Suprapubic skin (tissue), 4 donors: ENCODE data around the gene GBP5.

ENCODE experiments used
- POLR2A ChIP-seq, 2 donors: fragments of 450-650 bp; IDR thresholded peaks; one replicate each; pipeline ENCODE4 v1.6.1; 2017; ENCODE audit warnings: antibody characterized with exemption in 2 of 2, mild to moderate bottlenecking in 2 of 2, moderate library complexity in 2 of 2
- POLR2AphosphoS5 ChIP-seq, 3 donors: sonication (generic); formaldehyde crosslinking; IDR thresholded peaks; one replicate each; pipeline ENCODE4 v1.6.1; 2017; ENCODE audit warnings: antibody characterized with exemption in 3 of 3
- TF ChIP-seq, protein P1 (sequence below), 2 donors: fragments of 200-600 bp in 1 of 2; fragments of 450-650 bp in 1 of 2; sonication (generic) in 1 of 2; IDR thresholded peaks; one replicate each; pipeline ENCODE4 v1.5.1; 2016 to 2019; ENCODE audit warnings: antibody characterized with exemption in 2 of 2, mild to moderate bottlenecking in 1 of 2, moderate library complexity in 1 of 2

GRCh38 chr1:89279011-89279466, 6.4 kb upstream of the GBP5 start:
- TF ChIP-seq, protein P1, sequence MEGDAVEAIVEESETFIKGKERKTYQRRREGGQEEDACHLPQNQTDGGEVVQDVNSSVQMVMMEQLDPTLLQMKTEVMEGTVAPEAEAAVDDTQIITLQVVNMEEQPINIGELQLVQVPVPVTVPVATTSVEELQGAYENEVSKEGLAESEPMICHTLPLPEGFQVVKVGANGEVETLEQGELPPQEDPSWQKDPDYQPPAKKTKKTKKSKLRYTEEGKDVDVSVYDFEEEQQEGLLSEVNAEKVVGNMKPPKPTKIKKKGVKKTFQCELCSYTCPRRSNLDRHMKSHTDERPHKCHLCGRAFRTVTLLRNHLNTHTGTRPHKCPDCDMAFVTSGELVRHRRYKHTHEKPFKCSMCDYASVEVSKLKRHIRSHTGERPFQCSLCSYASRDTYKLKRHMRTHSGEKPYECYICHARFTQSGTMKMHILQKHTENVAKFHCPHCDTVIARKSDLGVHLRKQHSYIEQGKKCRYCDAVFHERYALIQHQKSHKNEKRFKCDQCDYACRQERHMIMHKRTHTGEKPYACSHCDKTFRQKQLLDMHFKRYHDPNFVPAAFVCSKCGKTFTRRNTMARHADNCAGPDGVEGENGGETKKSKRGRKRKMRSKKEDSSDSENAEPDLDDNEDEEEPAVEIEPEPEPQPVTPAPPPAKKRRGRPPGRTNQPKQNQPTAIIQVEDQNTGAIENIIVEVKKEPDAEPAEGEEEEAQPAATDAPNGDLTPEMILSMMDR (IDR thresholded peaks at IDR 0.05) = no peak
- TF ChIP-seq POLR2AphosphoS5 (IDR thresholded peaks at IDR 0.05) (no peak), POLR2A (IDR thresholded peaks at IDR 0.05) (no peak)
